Fibroblast of skin of left quadriceps (primary cell): Measurements from ENCODE around the gene RPA1.

Experiments
- DNase-seq, 2 experiments: peaks; one replicate each; pipeline ENCODE4 v3.0.0-alpha.2; 2013; ENCODE audit warnings: low read depth in 2 of 2

RPA1 gene

DNA sequence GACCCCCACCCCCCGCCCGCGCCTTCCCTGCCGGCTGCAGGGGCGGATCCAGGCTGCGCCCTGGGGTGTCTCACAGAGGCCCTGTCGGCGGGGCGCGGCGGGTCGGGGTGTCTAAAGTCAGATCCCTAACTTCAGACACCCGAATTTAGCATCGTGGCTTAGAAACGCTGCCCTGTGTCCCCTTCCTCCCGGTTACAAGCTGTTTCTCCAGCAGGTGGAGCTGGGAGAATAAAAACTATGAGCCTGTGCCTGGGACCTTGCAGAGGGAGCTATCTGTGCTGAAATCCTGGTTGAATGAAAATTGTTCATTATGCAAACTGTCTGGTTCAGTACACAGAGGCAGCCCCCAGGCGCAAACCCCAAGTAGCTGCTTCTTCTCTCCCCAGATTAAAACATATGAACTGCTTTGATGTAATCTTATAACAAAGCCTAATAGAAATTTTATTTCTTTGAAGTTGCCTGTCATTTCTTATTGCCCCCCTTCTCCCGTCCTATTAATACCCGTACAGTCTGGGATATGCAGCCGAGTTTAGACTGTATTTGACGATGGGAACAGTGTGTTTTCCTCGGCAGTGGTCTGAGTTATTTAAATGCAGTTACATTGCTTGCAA is 79.0 kb downstream of the RPA1 start:
- DNase-seq: peak; percentile 57 to 58

DNA sequence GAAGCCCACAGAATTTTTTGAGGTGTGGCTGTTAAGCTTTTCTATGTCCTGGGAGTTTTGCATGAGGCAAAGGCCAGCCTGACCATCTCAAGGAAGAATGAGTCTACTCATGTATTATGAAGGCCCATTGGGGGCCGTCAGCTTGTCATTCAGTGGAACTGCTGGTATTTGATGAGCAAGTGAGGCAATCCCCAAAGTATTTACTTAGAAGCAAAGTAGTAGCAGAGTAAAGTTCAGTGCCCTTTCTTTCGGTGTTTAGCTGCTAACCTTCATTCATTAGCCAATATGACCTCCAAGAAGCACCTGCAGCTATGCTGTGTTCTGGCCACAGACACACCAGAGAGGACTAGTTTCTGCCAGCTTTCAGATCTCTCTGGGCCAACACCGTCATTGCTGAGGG is 80.2 kb downstream of the RPA1 start:
- DNase-seq: no peak

DNA sequence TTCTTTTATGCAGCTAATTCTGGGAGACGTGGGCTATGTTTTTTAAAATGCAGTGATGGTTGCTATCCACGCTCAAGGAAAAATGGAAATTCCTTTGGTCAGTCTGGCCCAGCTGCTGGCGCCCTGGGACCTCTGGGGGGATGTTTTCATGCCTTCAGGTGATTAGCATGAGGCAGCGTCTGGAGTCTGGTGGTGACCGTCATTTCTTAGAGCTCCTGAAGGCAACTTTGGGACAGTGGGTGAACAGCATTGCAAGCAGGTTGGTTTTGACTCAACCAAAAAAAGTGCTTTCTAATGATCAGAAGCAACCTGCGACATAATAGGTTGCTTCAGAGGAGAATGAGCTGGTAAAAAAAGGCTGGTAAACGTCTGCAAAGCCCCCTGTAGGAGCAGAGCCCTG is 82.3 kb downstream of the RPA1 start:
- DNase-seq: no peak

DNA sequence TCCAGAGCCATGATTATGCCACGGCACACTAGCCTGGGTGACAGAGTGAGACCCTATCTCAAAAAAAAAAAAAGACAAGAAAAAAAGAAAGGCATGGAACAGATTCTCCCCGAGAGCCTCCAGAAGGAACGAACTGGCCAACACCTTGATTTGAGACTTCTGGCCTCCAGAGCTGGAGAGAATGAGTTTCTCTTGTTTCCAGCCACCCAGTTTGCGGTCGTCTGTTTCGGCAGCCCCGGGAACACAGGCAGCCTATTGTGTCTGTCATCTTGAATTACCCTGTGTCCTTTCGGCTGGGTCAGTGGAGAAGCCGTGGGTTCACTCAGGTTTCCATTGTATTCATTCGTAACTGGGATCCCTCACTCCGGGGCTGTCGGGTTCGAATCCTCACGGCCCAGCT is 83.9 kb downstream of the RPA1 start:
- no peak for DNase-seq

DNA sequence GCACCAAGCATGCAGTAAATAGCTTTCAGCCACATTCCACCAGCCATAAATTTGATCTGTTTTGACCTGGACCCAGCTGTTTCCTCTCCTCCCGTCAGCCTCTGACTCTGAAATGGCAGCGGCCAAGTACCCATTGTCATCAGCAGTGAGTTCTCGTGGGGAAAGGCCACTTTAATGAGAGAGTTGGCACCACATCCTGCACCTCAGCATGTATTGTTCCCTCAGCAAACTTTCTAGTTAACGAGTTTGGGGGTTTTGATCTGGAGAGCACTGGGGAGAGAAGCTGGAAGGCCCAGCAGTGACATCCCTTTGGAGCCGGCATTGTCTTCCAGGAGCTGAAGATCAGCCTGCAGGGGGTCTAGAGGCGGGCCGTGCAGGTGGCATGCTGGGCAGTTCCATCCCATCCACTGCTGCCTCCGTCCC is 84.9 kb downstream of the RPA1 start:
- no peak for DNase-seq

DNA sequence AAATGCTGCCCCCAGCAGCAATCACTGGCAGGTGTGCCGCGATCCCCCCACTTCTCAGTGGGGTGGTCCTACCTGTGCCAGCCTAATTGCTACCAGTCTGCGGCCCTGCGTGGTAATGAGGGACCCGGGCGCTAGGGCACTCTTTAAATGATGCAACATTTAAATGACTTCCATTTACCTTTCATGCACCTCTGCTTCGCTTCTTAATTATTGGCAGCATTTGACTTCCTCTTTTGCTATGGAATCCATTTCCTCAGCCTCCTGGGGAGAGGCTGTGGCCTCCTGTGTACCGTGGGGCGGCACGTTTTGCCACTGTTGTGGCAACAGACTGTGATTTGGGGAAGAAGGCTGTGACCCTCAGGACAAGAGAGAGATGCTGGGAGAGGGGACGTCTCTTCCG is 86.1 kb downstream of the RPA1 start:
- DNase-seq: no peak

DNA sequence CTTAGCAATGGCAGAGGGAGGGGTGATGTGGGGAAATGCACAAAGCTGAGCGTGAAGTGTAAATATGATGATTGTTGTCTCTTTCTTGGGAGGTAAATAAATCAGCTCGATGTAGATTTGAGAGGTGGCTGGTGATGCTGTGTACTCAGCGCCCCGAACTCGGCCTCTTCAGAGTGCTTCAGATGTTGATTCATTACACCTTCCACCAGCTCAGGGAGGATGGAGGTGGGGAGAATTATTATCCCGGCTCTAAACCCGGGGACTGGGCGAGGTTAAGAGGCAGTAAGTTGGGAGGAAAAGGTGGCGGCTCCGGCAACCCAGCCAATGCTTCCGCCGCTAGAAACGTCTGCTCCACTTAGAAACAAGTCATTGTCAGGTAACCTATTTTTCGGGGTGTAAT is 86.5 kb downstream of the RPA1 start:
- no peak for DNase-seq

DNA sequence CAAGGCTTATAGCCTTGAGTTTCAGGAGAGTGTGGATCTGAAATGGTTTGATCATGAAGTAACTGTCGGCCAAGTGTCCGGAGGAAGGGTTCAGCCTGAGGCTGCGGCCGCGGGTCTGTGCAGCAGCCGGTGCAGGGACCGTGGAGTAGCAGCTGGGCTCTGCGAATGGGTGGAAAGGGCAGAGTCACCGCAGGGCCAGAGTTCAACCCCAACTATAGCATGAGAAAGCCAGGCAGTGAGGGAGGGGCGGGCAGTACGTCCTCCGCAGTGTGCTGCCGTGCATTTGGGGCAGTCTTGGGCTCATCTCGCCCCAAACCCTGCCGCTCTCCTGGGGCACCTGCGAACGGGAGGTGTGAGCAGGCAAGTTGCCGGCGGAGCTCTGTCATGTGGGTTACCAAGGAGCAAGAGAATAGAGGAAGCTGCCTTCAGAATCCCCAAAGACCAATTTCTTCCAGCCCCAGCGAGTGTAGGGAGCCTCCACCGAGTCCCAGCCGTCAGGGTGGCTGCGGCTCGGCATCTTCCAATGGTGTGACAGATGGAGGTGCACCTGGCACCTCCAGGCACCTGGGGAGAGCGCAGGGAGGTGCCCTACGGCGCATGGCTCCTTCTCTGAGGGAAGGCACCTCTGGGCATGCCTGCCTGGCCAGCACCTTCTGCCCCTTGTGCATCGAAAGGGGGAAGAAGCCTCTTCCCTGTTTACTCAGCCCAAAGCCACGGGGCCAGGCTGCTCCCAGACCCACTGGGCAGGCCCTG is 87.3 kb downstream of the RPA1 start:
- DNase-seq: no peak

DNA sequence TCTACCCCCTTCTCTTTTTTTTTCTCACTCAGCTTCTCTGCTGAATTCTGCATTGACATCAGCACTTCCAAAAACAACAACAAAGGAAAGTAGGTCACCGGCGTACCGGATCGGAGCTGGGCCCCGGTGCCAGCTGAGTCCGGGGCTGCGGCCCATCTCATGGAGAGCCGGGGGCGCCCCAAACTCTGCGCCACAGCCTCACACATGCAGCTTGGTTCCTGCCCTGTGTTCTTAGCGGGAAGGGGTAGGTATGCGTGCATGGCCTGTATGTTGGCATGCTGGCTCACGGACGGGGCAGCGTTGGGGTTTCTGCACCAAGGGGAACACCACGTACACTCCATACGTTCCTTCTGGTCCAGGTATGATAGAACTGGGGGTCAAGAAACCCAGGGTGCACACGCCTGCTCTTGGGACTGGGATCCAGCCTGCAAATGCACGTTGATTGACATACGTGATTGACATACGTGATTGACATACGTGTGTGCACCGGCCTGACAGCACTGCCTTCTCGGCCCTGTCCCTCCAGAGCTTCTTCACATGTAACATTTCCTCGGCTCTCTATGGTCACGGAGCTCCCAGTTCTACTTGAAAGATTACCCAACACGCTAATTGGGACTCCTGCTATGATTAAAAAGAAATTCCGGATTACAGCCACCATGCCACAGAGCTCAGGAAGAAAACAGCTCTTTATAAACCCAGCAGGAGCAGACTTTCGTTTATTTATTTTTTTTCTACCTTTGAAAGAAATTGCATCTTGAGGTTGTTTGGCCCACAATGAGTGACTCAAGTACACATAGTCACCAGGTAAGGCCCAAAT is 88.7 kb downstream of the RPA1 start:
- DNase-seq: no peak

DNA sequence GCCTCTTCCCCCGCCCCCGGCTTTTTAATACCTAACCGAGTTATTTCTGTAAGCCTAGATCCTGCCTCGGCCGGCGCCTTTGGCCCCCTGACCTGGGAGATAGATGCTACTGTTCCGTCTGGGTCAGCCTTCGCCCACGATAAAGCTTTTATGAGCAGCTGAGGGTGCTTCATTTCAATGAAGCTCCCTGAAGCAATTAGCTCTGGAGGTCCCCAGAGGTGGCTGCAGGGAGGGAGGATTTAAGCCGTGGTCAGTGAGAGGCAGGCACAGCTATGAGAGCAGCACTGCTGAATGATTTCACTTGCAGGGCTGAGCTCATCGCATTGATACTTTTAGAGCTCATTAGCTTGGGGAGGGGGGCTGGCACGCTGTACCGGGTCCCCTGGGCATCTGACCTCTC is 89.4 kb downstream of the RPA1 start:
- no peak for DNase-seq

DNA sequence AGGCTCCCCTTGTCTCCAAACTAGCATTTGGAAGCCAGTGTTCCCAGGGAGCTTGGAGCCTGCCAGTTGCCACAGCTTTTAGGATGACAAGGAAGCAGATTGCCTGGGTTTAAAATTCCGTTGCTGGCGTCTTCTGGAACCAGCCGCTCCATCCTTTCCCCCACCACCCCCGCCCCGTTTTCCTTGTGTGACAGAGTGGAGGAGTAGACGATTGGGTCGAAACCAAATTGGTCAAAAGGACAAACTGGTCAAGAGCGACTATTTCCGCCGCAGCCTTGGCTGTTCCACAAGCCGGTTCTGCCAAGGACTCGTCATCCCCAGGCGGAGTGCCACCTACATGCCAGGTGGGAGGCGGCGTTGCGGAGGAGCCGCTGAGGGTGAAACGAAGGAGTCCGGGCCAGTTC is 91.1 kb downstream of the RPA1 start:
- no peak for DNase-seq

DNA sequence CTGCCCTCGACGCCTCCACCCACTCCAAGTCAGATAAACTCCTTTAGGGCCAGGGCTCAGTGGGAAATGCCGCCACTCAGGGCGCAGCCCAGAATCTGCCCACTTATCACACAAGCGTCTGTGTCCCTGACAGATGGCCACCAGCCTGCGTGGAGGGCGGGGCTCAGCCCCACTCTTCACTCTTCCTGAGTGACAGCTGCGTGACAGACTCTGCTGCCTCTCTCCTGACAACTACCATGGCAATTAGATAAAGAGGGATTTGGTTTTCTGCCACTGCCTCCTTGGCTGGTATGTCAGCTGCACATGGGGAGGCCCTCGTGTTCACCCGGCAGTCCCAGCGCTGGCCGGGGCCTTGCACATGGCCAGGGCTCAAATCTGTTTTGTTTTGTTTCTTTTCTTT is 99.2 kb downstream of the RPA1 start:
- DNase-seq: no peak

DNA sequence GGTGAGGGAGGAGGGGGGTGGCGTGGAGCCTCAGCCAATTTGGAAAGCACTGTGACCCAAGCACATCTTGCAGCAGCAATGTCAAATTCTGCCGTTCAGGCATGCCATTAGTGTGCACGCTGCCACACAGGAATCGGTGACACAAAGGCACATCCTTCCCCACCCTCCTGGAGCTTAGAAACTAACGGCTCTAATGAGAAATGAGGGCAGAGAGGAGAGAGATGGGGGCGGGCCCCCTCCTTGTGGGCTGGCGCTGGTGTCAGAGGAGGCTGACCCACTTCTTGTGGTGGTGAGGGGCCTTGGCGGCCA is 100.5 kb downstream of the RPA1 start:
- no peak for DNase-seq

DNA sequence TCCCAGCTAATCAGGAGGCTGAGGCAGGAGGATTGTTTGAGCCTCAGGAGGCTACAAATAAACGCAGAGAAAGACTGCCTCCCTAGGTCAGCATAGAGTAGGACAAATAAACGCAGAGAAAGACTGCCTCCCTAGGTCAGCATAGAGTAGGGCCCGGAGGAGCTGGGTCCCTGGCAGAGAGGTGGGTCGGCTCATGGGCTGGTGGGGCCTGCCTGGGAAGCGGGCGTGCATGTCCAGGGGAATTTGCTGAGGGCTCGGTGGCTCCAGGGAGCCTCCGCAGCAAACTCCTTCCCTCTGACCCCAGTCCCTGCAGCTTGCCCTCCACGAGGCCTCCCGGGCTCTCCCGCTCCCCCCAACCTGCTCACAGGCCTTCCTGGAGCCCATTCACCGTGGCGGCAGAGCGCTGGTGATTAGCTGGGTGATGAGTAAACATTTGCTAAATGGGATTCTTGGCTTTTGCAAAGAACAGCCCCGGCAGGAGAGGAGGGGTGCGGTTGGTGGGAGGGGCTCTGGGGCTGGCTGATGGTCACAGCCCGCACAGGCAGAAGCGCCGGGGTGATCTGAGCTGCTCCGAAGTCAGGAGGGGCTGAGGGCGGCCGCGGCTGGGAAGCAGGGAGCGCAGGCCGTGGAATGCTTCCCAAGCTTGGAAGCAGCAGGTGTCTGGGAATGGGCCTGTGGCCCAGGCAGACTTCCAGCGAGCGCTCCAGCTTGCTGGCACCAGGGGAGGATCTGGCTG is 102.2 kb downstream of the RPA1 start:
- no peak for DNase-seq

DNA sequence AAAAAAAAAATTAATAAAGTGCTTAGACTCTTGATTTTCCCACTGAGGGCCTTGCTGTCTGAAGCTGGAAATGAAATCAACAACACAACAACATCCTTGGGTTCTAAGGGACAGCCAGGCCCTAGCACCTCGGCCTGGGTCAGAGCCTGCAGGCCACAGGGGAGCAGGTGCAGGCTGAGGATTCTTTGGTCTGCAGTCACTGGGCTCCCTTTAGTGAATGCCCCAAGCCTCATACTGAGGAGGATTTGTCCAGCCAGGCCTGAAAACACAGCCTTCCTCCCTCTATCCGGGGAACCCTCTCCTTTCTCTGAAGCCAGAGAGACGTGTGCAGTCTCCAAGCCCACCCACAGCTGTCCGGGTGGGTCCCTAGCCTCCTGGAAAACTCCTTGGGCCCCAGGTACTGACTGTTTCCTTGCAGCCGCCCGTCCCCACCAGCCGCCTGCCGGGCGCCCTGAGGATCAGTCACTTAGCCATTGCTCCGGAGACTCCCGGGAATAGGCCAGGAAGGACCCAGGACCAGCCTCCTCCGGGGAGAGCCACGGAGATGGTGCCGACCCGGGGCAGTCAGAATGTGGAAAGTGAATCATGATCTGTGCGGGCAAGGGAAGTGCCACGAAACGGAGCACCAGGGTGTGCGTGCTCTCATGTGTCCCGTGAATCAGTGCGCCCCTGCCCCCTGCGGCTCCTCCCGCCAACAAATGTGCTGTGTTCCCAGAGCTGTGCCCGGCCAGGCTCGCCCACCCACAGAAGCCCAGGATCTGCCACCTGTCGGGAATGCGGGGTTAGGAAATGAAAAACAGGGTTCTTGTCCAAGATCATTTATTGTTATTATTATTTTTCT is 104.3 kb downstream of the RPA1 start:
- DNase-seq: no peak

DNA sequence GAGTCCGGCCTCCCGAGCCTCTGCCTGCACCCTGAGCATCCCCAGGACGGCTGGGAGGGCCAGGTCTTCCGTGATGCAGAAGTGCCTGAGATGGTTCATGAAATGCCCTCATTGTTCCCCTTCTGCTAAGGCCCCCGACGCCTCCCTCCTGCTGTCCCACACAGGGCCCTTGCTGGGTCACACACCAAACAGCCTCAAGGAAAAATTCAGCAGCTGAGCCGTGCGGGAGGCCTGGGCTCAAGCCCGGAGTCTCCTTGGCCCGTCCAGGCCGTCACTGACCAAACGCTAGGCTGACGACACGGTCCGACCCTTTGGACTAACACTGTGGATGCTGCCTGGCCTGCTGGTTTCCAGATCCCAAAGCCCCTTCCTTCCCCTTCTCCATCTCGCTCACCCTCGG is 105.1 kb downstream of the RPA1 start:
- no peak for DNase-seq

DNA sequence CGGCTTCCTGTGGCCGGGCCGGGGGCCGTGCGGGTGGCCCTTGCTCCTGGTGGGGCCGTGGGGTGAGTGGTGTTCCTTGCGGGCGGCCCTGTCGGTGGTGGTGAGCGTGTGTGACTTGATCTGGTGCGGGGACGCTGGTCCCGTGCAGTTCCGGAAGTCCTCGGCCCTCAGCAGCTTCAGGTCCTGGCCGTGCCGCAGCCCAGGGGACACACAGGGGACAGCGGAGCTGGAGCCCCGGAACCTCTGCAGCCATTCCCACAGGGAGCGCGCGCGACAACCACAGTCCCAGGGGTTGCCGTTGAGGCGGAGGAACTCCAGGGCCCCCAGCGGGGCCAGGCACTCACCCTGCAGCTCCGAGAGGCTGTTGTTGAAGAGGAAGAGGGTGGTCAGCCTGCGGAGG is 107.0 kb downstream of the RPA1 start:
- no peak for DNase-seq

DNA sequence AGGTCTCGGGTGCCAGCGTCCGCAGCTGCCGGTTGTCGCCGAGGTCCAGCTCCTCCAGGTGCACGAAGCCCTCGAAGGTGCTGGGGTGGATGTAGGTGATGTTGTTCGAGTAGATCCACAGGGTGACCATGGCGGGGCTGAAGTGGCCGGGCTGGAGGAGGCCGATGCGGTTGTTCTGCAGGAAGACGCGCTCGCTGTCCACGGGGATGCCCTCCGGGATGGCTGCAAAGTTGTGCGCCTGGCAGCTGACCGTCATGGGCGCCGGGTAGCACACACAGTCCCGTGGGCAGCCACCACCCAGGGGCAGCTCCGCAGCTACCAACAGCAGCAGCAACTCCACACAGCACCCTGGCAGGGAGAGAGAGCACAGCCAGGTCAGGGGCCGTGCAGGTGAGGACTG is 107.7 kb downstream of the RPA1 start:
- DNase-seq: no peak

DNA sequence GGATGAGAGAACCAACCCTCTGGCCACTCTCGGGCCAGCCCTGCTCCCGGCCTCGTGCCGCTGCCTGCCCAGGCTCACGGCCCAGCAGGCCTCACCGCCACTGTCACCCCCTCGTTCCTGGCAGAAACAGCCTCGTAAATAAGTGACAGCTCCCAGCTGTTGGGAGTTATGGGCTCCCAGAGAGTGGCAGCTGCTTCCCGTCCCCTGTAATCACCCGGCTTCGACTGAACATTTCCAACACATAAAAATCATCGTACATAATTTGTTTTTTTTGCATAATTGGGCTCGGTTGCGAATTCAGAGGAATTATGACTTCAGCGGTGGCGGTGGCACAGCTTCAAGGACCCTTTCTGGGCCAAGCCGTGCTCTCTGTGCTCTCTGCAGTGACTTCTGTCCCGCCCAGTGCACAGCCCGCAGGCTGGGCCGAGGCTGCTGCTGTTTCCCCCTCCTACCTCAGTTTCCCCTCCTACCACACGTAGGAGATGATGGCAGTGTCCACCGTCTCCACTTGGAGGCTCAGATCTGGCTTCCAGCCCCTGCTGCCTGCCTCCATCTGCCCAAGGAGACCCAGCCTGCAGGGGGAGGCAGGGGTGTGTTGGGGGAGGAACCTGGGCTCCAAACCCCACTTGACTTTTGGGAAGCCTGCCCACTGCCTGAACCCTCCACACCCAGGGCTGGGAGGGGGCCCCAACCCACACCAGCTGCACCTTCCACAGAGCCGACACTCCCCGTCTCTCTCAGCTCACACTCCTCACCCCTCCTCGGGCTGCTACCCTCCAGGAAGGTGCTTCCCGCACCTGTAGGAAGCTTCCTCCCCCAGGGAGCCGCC is 110.4 kb downstream of the RPA1 start:
- DNase-seq: no peak

DNA sequence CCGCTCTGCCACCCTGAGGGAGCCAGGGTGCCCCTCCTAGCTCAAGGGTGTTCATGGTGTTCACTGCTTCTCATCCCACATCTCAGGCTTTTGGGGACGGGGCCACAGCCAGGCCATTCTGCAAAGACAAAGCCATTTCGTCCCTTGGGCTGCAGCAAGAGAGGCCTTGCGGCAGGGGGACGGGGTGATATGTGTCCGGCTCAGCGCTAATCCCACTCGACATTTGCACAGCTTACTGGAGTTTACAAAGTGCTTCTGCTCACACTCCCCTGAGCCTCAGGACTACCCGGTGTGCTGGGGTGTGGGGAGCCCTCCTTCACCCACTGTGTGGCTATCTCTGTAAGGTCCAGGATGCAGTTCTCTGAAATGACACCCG is 111.0 kb downstream of the RPA1 start:
- DNase-seq: no peak
